ENCODE data around the gene EFNA5. TPM values are rescaled to one million over a fixed set of nuclear protein-coding genes. Genes with fewer than 3 reads are reported as not detected.

Gene EFNA5
- total RNA-seq, 4 donors from 2014 or later: 2.4 to 9.2 (median 3.9) TPM

GRCh38 chr5:107408564-107408963, 262.2 kb downstream of the EFNA5 start:
- H3K4me3 ChIP-seq: no peak overlapping the region
- no peaks in the 10 kb centered on the region for H3K27me3 ChIP-seq
- no peaks in the 10 kb centered on the region for H3K36me3 ChIP-seq
- TF ChIP-seq POLR2AphosphoS5 (IDR thresholded peaks at IDR 0.05) (no peak), EP300 (IDR thresholded peaks at IDR 0.05) (no peak), POLR2A (IDR thresholded peaks at IDR 0.05) (no peak), CTCF (IDR thresholded peaks at IDR 0.05) (no peak)
- ATAC-seq: no peak
- WGBS, 2 donors (ENCODE audit: low coverage in 1 of 2): 83 to 88% methylated on average over 1 to 2 of the region's 2 CpGs
- no peak overlapping the region for H3K27ac ChIP-seq
- no peaks in the 10 kb centered on the region for H3K4me1 ChIP-seq
- H3K9me3 ChIP-seq: no peaks in the 10 kb centered on the region

- Histone ChIP-seq H3K36me3 (no peaks in the 10 kb centered on the region), H3K4me1 (no peaks in the 10 kb centered on the region), H3K9me3 (no peaks in the 10 kb centered on the region), H3K4me3 (no peak overlapping the region), H3K27ac (no peak overlapping the region), H3K27me3 (no peaks in the 10 kb centered on the region)
- TF ChIP-seq POLR2A (IDR thresholded peaks at IDR 0.05) (no peak), CTCF (IDR thresholded peaks at IDR 0.05) (no peak), POLR2AphosphoS5 (IDR thresholded peaks at IDR 0.05) (no peak), EP300 (IDR thresholded peaks at IDR 0.05) (no peak)
- 78 to 95% methylated on average over 3 of the region's 3 CpGs for WGBS, 2 donors (ENCODE audit: low coverage in 1 of 2)
- ATAC-seq: no peak
These were observed 262.9 kb downstream of the EFNA5 start for GRCh38 chr5:107407713-107408298.

- H3K27me3 ChIP-seq: no peaks in the 10 kb centered on the region
- no peaks in the 10 kb centered on the region for H3K9me3 ChIP-seq
- H3K27ac ChIP-seq: no peak overlapping the region
- 84 to 87% methylated on average over 8 to 9 of the region's 10 CpGs for whole genome bisulfite sequencing, 2 donors (ENCODE audit: low coverage in 1 of 2)
- H3K4me1 ChIP-seq: no peaks in the 10 kb centered on the region
- no peak overlapping the region for H3K4me3 ChIP-seq
- no peak for ATAC-seq
- H3K36me3 ChIP-seq: no peaks in the 10 kb centered on the region
- no peak for TF ChIP-seq POLR2A (IDR thresholded peaks at IDR 0.05)
These were observed 266.0 kb downstream of the EFNA5 start for GRCh38 chr5:107404595-107405374.

GRCh38 chr5:107403228-107403953, 267.3 kb downstream of the EFNA5 start:
- Histone ChIP-seq H3K9me3 (no peaks in the 10 kb centered on the region), H3K27ac (no peak overlapping the region), H3K4me1 (no peaks in the 10 kb centered on the region), H3K27me3 (no peaks in the 10 kb centered on the region), H3K36me3 (no peaks in the 10 kb centered on the region), H3K4me3 (no peak overlapping the region)
- 58 to 59% methylated on average over 3 of the region's 3 CpGs for WGBS, 2 donors (ENCODE audit: low coverage in 1 of 2)
- ATAC-seq: no peak
- no peak for TF ChIP-seq EP300 (IDR thresholded peaks at IDR 0.05)
- no peak for TF ChIP-seq POLR2AphosphoS5 (IDR thresholded peaks at IDR 0.05)
- no peak for TF ChIP-seq CTCF (IDR thresholded peaks at IDR 0.05)

- no peak for ATAC-seq
- H3K4me3 ChIP-seq: no peak overlapping the region
- no peaks in the 10 kb centered on the region for H3K9me3 ChIP-seq
- no peaks in the 10 kb centered on the region for H3K4me1 ChIP-seq
- no peak overlapping the region for H3K27ac ChIP-seq
- TF ChIP-seq CTCF (IDR thresholded peaks at IDR 0.05): no peak
- TF ChIP-seq POLR2A (IDR thresholded peaks at IDR 0.05): no peak
- no peak for TF ChIP-seq EP300 (IDR thresholded peaks at IDR 0.05)
- TF ChIP-seq POLR2AphosphoS5 (IDR thresholded peaks at IDR 0.05): no peak
- no peaks in the 10 kb centered on the region for H3K36me3 ChIP-seq
- WGBS, 2 donors (ENCODE audit: low coverage in 1 of 2): 63 to 81% methylated on average over 6 to 9 of the region's 12 CpGs
- H3K27me3 ChIP-seq: no peaks in the 10 kb centered on the region
These were observed 268.1 kb downstream of the EFNA5 start for GRCh38 chr5:107402434-107403227.

All from gastroesophageal sphincter (tissue), 4 donors.